Spleen (tissue), 7 donors: ENCODE results near the gene TMEM9B.

Experiments
- POLR2A ChIP-seq, 3 donors: fragments of 450-650 bp; IDR thresholded peaks; one replicate each; pipeline ENCODE4 v1.5.1; 2017; ENCODE audit warnings: antibody characterized with exemption in 3 of 3, mild to moderate bottlenecking in 1 of 3
- POLR2AphosphoS5 ChIP-seq, 3 donors: sonication (generic); formaldehyde crosslinking; IDR thresholded peaks; one replicate each; pipeline ENCODE4 v1.5.1; 2017; ENCODE audit warnings: antibody characterized with exemption in 3 of 3
- TF ChIP-seq, protein P1 (sequence below), 11 experiments: fragments of 200-600 bp in 7 of 11; fragments of 450-650 bp in 4 of 11; sonication (generic) in 4 of 11; IDR thresholded peaks in 8 of 11; conservative IDR thresholded peaks in 3 of 11; 1 replicate in 7 of 11; 2 replicates in 4 of 11; pipeline versions ENCODE4 v1.4.0 to v1.8.0; 2016 to 2021; ENCODE audit warnings: antibody characterized with exemption in 11 of 11, inconsistent platforms in 4 of 11, mild to moderate bottlenecking in 1 of 11
- donor health status: DM: no; HTN: no; CAD: no; lungs with moderate emphysema.
- donor health status: DM: no; HTN: no; CAD: no.
- donor health status: DM: no; HTN: no; CAD: no.

DNA sequence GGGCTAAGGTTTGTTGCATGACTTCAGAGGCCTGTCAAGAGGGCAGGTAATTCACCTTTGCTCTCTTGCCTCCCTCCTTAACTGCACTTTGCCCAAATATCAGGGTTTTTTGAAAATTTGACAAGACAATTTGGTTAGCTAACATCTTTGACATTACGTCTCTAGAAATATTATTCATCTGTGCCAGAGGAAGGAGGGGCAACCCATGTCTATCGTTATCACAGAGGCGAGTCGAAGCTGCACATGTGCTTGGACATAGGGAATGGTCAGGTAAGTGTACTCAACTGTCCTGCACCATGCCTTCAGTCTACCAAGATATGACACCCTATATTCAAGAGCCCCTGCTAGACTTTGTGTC is 49.6 kb downstream of the TMEM9B start:
- TF ChIP-seq, protein P1, sequence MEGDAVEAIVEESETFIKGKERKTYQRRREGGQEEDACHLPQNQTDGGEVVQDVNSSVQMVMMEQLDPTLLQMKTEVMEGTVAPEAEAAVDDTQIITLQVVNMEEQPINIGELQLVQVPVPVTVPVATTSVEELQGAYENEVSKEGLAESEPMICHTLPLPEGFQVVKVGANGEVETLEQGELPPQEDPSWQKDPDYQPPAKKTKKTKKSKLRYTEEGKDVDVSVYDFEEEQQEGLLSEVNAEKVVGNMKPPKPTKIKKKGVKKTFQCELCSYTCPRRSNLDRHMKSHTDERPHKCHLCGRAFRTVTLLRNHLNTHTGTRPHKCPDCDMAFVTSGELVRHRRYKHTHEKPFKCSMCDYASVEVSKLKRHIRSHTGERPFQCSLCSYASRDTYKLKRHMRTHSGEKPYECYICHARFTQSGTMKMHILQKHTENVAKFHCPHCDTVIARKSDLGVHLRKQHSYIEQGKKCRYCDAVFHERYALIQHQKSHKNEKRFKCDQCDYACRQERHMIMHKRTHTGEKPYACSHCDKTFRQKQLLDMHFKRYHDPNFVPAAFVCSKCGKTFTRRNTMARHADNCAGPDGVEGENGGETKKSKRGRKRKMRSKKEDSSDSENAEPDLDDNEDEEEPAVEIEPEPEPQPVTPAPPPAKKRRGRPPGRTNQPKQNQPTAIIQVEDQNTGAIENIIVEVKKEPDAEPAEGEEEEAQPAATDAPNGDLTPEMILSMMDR (IDR thresholded peaks at IDR 0.05 in 8 of 11, conservative IDR thresholded peaks at IDR 0.05 in 3 of 11), result peak in 1 of 11 experiments; percentile 2
- no peak for TF ChIP-seq POLR2AphosphoS5 (IDR thresholded peaks at IDR 0.05)
- no peak for TF ChIP-seq POLR2A (IDR thresholded peaks at IDR 0.05)
